Esophagus muscularis mucosa (tissue), 4 donors: ENCODE results near the gene LILRB3.

ENCODE experiments used
- CTCF ChIP-seq, 3 experiments: fragments of 200-600 bp in 2 of 3; fragments of 450-650 bp in 1 of 3; sonication (generic) in 2 of 3; IDR thresholded peaks; one replicate each; pipeline ENCODE4 v1.5.1; 2017 to 2019; ENCODE audit warnings: antibody characterized with exemption in 3 of 3, mild to moderate bottlenecking in 2 of 3, moderate library complexity in 1 of 3
- EP300 ChIP-seq: sonication (generic); formaldehyde crosslinking; IDR thresholded peaks from one replicate; pipeline ENCODE4 v1.6.1; 2017; ENCODE audit warnings: antibody characterized with exemption
- POLR2A ChIP-seq: fragments of 450-650 bp; IDR thresholded peaks from one replicate; pipeline ENCODE4 v1.6.1; 2017; ENCODE audit warnings: antibody characterized with exemption, moderate library complexity, mild to moderate bottlenecking, low read depth
- POLR2AphosphoS5 ChIP-seq, 2 donors: sonication (generic); formaldehyde crosslinking; IDR thresholded peaks; one replicate each; pipeline ENCODE4 v1.6.1; 2017; ENCODE audit warnings: antibody characterized with exemption in 2 of 2

- TF ChIP-seq CTCF (IDR thresholded peaks at IDR 0.05) (no peak), POLR2A (no peak), POLR2AphosphoS5 (IDR thresholded peaks at IDR 0.05) (no peak), EP300 (no peak)
These were observed 43.5 kb downstream of the LILRB3 start for GRCh38 chr19:54179262-54179852.
